GM12878 (cell line): Measurements from ENCODE around the gene MAGED1. TPM values are rescaled to one million over a fixed set of nuclear protein-coding genes. Genes with fewer than 3 reads are reported as not detected.

Experiments
- CHD2 ChIP-seq: IDR thresholded peaks from 2 replicates; pipeline ENCODE4 v1.6.1; 2011; ENCODE audit warnings: low read depth, low read length, improper control_type of control experiment, borderline replicate concordance
- DPF2 ChIP-seq: fragments of 450-650 bp; IDR thresholded peaks from 2 replicates; pipeline ENCODE4 v1.6.1; 2017; ENCODE audit warnings: mild to moderate bottlenecking
- ESRRA ChIP-seq: IDR thresholded peaks from 2 replicates; pipeline ENCODE4 v1.6.1; 2012; ENCODE audit warnings: mild to moderate bottlenecking, low read length, improper control_type of control experiment
- GATAD2B ChIP-seq: fragments of 450-650 bp; conservative IDR thresholded peaks from 2 replicates; pipeline ENCODE4 v1.6.1; 2017; ENCODE audit warnings: low read depth, mild to moderate bottlenecking, moderate library complexity
- NR2C1 ChIP-seq: fragments of 450-650 bp; IDR thresholded peaks from 2 replicates; pipeline ENCODE4 v1.6.1; 2017; ENCODE audit warnings: antibody characterized with exemption, mild to moderate bottlenecking, moderate library complexity
- POLR2A ChIP-seq: IDR thresholded peaks from 2 replicates; pipeline ENCODE4 v1.6.1; 2011; ENCODE audit warnings: low read depth, mild to moderate bottlenecking, low read length
- REST ChIP-seq: IDR thresholded peaks from 2 replicates; pipeline ENCODE4 v1.6.1; 2012; ENCODE audit warnings: mild to moderate bottlenecking, low read depth, low read length
- SMAD1 ChIP-seq: fragments of 450-650 bp; IDR thresholded peaks from 2 replicates; pipeline ENCODE4 v1.6.1; 2018; ENCODE audit warnings: mild to moderate bottlenecking, low read depth; ENCODE audit not compliant: partially characterized antibody
- TBL1XR1 ChIP-seq: IDR thresholded peaks from 2 replicates; pipeline ENCODE4 v1.6.1; 2012; ENCODE audit warnings: low read depth, low read length, improper control_type of control experiment
- ZNF687 ChIP-seq: fragments of 450-650 bp; IDR thresholded peaks from 2 replicates; pipeline ENCODE4 v1.6.1; 2017; ENCODE audit warnings: mild to moderate bottlenecking, moderate library complexity
- polyA plus RNA-seq, 11 experiments: library from polyadenylated mRNA; depleted of rRNA in 4 of 11; unstranded in 6 of 11; stranded (reverse) in 5 of 11; fragments of >200 nt; fragmentation: Nextera tagmentation in 4 of 11; fragmentation: Illumina TruSeq in 1 of 11; extraction: Ambion mirVana in 4 of 11; extraction: Trizol in 1 of 11; gene quantifications; 1 replicate in 1 of 11; 2 replicates in 10 of 11; pipeline versions ENCODE4 v1.2.1 to v1.2.3, GENCODE V29; 2011 to 2016; ENCODE audit warnings: inconsistent platforms in 2 of 11, missing spikeins in 2 of 11, low read depth in 1 of 11
- total RNA-seq, 4 experiments: library from RNA; depleted of rRNA in 3 of 4; stranded (reverse); fragments of >200 nt in 3 of 4; fragmentation: Illumina TruSeq in 1 of 4; extraction: Trizol in 1 of 4; gene quantifications; 2 replicates each; pipeline versions ENCODE4 v1.2.1 to v1.2.3, GENCODE V29; 2013 to 2021

MAGED1 gene
- total and polyA plus RNA-seq, 10 of the 15 experiments (the other 5 are each of a cell fraction or from before 2014, with no cell fraction given) = 26.3 to 149 (median 88.9) TPM

GRCh38 chrX:51852621-51853020, 40.8 kb upstream of the MAGED1 start (continued):
- no peak for TF ChIP-seq ESRRA
- no peak for TF ChIP-seq CHD2
- no peak for TF ChIP-seq DPF2
- no peak for TF ChIP-seq POLR2A
- no peak for TF ChIP-seq GATAD2B
- no peak for TF ChIP-seq REST
- no peak for TF ChIP-seq TBL1XR1
- no peak for TF ChIP-seq ZNF687
- TF ChIP-seq SMAD1 = no peak
- TF ChIP-seq NR2C1 = no peak
- TF ChIP-seq, all 136 proteins: peak for 0
